Right ventricle myocardium superior (tissue), 1 donor: Measurements from ENCODE around the gene PKP1. TPM values are rescaled to one million over a fixed set of nuclear protein-coding genes. Genes with fewer than 3 reads are reported as not detected.
A peak's percentile ranks its signal among the peaks of the same experiment; 100 is the strongest.

ENCODE experiments used
- ATAC-seq: fragments of 200-7000 bp; cut with Tn5 transposase; one replicate; pipeline ENCODE4 v1.9.1; 2020; ENCODE audit warnings: mild to moderate bottlenecking; ENCODE audit not compliant: poor library complexity
- DNase-seq: peaks from one replicate; pipeline ENCODE4 v3.0.0-alpha.2; 2020
- intact Hi-C: fragments of 100-400 bp; cut with DNase I; formaldehyde crosslinking; loops from one replicate; pipeline ENCODE4 v1.11.2; 2022
- total RNA-seq: library from RNA; stranded (reverse); fragmentation: NEBNext Ultra II Directional; extraction: Animal tissue kit (Norgen Biotek cat#: 25700); gene quantifications from one replicate; pipeline ENCODE4 v1.2.1, GENCODE V29; 2021
- donor health status: DM: no; HTN: yes; CAD: no; lungs with severe emphysema.

The PKP1 gene
- total RNA-seq, 1 donor from 2014 or later = 0.08 TPM

DNA sequence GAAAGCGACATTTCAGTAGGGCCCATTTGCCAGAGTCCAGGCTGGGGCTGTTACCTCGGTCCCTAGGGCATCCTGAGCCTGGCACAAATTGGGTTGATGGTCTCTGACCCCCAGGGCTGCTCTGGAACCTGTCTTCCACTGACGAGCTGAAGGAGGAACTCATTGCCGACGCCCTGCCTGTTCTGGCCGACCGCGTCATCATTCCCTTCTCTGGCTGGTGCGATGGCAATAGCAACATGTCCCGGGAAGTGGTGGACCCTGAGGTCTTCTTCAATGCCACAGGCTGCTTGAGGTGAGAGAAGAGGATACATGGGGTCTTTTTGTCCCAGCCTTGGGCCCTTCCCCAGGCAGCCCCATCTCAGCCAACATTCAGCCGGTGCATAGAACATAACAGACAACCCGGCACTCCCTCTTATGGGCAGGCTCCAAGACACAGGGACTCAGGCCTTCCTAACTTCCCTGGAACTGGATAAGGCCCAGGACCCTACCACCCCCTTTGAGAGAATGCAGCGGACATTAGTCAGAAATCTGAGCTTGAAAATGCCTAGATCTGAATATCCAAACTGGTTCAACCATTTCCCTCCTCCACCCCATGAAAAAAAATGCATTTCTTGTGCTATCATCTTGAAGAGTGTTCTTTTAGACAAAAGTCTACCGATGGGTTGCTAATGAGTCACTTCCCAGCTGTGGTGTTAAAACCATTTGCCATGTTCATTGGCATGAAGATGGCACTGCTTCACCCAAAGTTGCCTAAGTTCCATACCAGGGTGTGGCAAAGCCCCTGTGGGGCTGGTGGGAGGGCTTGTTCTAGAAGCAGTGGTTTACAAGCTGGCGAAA is 35.4 kb downstream of the PKP1 start:
- DNase-seq (no peak), ATAC-seq (no peak)
- intact Hi-C loops = no loop called here

DNA sequence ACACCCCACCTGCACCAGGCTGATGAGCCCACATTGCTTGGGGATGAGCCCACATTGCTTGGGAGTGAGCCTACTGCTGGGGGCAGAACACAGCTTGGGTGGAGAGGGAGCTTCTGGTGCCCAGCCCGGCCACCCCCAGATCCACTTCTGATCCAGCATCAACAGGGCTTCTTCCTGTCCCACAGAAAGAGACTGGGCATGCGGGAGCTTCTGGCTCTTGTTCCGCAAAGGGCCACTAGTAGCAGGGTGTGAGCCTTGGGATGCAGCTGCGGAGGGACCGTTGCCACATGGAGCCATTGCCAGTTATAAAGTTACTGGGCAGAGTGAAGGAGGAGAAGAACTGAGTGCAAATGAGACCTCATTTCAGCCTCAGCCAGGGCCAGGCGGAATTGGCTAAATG is 36.3 kb downstream of the PKP1 start:
- intact Hi-C loops = no loop called here
- DNase-seq (no peak), ATAC-seq (no peak)

DNA sequence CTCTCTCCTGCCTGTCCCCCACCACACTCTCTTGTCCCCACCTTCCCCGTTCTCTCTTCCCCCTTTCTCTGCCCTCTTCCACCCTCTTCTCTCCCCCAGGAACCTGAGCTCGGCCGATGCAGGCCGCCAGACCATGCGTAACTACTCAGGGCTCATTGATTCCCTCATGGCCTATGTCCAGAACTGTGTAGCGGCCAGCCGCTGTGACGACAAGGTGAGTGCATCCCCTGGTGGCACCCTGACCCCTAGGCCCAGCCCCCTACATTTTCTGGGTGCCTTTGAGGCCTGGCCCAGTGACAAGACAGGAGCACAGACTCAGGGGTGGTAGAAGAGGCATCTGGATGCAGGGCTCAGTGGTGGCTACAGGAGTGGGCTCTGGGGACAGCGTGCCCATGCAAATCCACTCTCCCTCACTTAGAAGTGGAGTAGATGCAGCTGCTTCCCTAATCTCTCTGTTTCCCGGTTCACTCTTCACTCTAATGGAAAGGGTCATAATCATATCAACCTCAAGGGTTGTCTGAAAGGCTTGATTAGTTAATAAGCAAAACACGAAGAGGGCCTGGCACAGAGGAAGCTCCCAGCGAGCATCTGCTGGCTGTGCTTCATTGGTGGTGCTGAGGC is 37.0 kb downstream of the PKP1 start:
- intact Hi-C loops = no loop called here
- DNase-seq (no peak), ATAC-seq (no peak)

DNA sequence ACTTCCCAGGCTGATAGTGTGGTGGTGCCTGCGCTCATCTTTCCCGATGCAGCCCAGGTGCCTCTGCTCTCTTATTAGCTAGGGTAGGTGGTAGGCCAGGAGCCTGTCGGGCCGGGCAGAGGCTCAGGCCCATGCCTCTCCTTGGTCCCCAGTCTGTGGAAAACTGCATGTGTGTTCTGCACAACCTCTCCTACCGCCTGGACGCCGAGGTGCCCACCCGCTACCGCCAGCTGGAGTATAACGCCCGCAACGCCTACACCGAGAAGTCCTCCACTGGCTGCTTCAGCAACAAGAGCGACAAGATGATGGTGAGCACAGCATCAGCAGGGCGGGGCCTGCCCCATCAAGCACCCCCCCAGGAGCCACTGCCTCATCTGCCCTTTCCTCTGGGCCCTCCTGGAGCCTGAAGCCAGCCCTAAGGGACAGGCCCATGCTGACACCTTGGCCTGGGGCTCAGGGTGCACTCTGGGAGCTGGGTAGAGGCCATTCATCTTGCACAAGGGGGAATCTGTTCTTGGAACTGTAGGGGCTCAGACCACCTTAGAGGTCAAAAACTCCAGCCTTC is 38.6 kb downstream of the PKP1 start:
- intact Hi-C loops = no loop called here
- no peak for DNase-seq
- ATAC-seq = no peak

DNA sequence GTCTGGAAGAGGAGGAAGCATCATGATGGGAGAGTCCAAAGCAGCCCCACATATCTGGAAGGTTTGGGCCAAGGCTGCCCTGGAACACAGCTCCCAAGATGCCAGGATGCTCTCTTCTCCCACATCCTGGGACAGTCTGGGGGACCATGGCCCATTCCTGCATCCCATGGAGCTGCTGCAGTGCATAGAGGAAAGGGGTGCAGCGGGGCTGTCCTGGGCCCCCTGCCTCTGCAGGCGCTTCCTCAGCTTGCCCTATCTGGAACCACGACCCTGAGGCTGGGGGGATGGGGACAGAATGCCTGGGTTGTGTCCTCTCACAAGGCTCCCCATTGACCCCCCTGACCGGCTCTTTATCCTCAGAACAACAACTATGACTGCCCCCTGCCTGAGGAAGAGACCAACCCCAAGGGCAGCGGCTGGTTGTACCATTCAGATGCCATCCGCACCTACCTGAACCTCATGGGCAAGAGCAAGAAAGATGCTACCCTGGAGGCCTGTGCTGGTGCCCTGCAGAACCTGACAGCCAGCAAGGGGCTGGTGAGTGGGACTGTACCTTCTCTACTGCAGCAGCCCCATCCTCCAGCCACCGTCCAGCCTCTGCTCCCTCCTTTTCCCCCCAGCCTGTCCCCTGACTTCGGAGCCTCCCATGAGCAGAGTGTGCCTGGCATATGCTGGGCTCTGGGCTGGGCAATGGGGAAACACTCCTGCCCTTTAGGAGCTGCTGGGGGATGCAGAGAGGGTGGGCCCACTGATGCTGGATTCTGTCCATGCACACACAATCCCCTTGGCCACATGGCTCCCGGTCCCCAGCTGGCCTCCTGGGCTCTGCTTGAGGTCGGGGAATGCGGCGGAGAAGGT is 39.6 kb downstream of the PKP1 start:
- no peak for ATAC-seq
- no peak for DNase-seq
- intact Hi-C loops = no loop called here

DNA sequence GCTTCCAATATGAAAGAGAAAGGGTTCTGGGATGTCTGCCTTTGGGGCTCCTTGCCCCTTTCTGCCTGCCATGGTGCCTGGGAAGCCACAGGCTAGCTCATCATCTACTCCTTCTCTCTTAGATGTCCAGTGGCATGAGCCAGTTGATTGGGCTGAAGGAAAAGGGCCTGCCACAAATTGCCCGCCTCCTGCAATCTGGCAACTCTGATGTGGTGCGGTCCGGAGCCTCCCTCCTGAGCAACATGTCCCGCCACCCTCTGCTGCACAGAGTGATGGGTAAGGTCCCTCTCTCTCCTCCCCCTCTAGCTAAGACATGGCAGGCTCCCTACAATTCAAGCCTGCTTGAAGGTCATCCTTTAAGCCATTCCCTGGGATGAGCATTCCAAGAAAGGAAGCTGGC is 41.0 kb downstream of the PKP1 start:
- ATAC-seq = no peak
- no peak for DNase-seq
- intact Hi-C loops = no loop called here

DNA sequence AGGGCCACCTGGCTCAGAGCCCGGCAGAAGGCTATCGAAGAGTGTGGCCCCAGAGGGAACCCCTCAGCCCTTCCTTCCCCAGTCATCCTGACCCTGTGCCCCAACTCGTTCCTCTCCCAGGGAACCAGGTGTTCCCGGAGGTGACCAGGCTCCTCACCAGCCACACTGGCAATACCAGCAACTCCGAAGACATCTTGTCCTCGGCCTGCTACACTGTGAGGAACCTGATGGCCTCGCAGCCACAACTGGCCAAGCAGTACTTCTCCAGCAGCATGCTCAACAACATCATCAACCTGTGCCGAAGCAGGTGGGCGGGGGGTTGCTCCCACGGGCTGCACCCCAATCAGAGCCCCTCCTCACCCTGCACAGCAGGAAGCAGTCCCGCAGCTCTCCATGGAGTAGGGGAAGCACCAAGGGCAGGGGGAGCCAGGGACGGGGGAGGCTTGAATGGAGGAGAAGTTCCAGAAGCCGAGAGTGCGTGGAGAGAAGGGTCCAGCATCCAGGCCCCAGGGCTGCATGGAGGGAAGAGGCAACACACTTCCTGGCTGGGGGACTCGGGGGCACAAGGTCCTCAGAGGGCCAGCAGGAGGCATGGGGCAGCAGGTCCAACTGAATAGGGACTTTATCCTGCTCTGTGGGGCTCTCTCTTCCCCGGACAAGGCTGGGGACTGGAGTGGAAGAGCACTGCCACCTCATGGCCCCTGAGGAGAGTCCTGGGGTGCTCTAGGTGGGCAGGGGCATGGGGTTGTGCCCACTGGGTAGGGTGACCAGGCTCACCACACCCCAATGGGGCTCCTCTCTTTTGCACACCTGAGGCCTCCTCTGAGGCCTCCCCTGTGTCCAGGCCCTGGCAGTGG is 41.7 kb downstream of the PKP1 start:
- no peak for ATAC-seq
- intact Hi-C loops = no loop called here
- no peak for DNase-seq

DNA sequence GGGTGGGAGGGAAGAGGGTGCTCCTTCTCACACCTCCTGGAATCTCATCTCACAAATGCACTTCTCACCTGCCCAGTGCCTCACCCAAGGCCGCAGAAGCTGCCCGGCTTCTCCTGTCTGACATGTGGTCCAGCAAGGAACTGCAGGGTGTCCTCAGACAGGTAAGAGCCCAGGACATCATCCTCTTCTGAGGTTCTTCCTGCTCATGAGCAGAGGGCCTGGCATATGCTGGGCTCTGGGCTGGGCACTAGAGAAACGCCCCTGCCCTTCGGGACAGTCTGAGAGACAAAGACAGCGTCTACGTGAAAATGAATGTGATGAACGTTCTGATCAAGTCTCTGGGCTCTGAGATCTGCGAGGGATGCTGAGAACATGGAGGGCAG is 42.4 kb downstream of the PKP1 start:
- no peak for DNase-seq
- intact Hi-C loops = no loop called here
- ATAC-seq = no peak

DNA sequence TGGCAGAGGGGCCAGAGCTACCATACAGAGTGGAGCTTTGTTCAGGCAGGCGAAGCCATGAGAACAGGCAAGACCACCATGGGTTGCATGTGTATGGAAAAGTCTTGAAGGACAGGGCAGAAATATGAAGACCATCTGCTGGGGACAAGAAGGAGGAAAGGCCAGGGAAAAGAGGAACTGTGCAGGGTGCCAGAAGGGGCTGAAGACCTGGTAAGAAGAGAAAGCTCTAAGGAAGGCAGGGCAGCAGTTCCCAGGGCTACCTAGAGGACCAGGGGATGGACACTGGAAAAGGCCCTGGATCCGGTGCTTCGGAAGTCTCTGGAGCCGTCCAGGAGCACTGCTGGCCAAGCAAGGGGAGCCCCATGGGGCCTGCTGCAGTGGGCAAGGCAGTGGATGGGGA is 43.4 kb downstream of the PKP1 start:
- intact Hi-C loops = no loop called here
- no peak for ATAC-seq
- DNase-seq = no peak

DNA sequence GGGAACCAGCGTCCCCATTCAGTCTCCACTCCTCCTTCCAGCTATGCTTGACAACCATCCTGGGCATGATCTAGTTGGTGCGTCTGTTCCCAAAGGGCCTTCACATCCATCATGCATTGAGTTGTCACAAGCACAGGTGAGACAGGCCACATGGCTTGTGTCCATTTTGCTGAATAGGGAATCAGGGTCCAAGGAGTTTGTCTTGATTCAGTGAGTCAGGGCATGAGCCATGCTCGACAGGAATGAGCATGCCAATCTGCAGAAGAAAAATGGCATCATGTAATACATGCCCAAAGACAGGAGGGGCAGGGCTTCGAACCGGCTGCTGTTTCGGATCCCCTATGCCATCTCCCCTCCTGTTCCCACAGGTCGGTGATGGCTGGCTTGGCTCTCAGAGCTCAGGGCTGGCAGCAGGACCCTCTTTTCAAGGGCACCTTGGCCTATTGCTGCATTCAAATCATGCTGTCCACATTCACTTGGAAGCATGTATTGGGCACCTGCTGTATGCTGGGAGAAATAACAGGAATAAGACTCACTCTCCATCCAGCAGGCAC is 44.5 kb downstream of the PKP1 start:
- intact Hi-C loops = no loop called here
- ATAC-seq = no peak
- no peak for DNase-seq

DNA sequence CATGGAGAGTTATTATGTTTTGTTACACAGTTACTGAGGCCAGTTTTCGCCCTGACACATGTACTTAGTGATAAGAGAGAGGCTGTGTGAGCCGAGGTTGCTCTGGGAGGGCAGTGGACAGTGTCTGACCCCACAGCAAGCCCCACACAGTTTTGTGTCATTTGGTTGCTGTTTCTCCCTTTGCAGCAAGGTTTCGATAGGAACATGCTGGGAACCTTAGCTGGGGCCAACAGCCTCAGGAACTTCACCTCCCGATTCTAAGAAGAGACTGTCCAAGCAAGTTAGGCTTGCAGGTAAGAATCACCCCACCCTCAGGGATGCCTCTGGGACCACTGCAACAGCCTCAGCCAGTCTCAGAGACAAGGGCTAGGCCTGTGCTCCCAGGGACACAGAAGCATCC is 45.3 kb downstream of the PKP1 start:
- ATAC-seq = no peak

DNA sequence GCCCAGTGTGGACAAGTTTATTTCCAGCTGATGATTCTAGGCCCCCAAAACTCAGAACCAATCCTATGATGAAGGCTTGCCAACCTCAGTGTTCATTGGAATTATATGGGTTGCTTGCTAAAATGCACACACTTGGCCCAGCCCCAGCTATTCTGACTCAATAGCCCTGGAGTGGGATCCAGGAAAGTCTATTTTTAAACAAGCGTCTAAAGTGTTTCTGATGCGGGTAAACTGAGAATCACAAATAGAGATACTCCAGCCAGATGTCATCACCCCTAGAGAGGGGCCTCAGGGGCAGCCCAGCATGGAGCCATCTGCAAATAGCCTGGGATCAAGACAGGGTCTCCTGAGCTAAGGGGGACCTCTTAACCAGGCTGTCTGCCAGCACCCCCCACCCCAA is 46.0 kb downstream of the PKP1 start:
- DNase-seq (no peak), ATAC-seq (peak; percentile 76)
- intact Hi-C loops = no loop called here

More for the DNA sequence above, 45.3 kb downstream of the PKP1 start:
- DNase-seq = no peak
- intact Hi-C loops = no loop called here

DNA sequence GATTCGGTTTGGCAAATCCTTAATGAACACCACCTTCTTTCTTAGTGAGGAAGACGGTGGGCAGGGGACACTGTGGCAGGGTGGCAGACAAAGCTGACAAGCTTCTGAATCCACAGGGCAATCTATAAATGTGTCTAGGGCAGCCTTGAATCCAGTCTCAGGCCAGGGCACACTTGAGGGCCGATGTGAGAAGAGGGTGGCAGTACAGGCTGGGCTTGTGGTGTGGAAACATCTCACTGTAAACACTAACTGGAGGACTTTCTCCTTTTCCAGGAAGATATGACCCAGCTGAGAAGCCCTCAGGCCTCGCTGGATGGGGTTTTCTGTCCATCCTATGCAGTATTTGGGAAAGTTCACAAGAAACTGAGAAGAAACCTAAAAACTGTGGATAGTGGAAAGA is 46.5 kb downstream of the PKP1 start:
- DNase-seq (no peak), ATAC-seq (peak; percentile 80)
- intact Hi-C loops = no loop called here

DNA sequence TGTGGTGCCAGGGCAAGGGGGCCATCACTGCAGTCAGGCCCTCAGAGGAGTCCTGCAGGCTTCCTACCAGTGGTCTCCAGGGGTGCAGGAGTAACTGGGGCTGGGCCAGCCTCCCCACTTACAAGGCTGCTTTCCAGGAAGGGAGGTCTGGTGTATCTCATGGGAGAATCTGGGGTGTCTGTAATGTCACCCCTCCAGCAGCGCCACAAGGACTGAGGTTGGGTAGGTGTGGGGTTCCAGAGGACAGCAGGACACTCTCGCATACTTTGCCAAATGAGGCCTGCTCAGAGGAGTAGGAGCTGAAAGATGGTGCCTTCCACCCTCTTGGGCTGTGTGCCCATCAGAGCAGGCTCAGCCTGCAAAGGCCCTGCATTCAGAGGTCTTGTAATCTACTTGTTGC is 47.2 kb downstream of the PKP1 start:
- intact Hi-C loops = no loop called here
- ATAC-seq (no peak), DNase-seq (no peak)

DNA sequence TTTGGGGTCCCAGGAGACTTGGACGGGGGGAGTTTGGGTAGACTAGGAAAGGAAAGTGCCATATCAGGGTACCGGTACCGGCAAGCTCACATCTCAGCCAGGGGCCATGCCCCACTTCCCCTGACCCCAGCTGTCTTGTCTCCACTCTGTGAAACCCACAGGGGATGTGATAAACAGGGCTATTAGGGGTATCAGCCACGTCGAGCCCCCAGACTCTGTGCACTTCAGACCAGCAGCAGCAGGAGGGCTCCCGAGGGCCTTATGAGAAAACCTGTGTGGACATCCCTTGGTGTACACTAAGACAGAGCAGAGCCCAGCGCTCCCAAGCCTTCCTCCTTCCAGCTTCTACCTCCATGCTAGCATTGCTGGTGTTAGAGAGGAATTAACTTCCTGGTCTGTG is 47.9 kb downstream of the PKP1 start:
- ATAC-seq (no peak), DNase-seq (no peak)
- intact Hi-C loops = no loop called here

DNA sequence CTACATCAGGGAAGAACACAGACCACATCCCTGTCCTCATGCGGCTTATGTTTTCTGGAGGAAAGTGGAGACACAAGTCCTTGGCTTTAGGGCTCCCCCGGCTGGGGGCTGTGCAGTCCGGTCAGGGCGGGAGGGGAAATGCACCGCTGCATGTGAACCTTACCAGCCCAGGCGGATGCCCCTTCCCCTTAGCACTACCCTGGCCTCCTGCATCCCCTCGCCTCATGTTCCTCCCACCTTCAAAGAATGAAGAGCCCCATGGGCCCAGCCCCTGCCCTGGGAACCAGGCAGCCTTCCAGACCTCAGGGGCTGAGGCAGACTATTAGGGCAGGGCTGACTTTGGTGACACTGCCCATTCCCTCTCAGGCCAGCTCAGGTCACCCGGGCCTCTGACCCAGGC is 48.7 kb downstream of the PKP1 start:
- ATAC-seq (no peak), DNase-seq (no peak)

DNA sequence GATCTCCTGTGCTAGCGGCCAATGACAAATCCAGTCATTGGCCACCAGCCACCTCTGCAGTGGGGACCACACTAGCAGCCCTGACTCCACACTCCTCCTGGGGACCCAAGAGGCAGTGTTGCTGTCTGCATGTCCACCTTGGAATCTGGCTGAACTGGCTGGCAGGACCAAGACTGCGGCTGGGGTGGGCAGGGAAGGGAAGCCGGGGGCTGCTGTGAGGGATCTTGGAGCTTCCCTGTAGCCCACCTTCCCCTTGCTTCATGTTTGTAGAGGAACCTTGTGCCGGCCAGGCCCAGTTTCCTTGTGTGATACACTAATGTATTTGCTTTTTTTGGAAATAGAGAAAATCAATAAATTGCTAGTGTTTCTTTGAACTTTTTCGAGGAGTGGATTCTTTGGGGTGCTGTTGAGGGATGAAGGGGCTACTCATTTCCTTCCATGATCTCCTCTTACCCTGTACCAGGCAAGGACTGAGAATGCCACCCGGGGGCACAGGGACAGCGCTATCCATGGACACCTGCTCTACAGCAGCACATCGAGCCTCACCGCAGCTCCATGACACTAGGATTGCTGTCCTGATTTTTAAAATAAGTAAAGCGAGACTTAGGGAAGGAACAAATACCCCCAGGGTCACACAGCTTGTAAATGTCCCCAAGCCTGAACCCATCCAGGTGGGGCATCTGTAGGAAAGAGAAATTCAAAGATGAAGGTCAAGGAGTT is 49.5 kb downstream of the PKP1 start:
- ATAC-seq (no peak), DNase-seq (no peak)
- intact Hi-C loops = no loop called here

More for the DNA sequence above, 48.7 kb downstream of the PKP1 start:
- intact Hi-C loops = no loop called here
